Islet precursor cell (in vitro differentiated cells): ENCODE results near the gene MPST.

Source experiments
- DNase-seq: peaks from one replicate; pipeline ENCODE4 v3.0.0-alpha.2; 2018

Gene MPST

DNA sequence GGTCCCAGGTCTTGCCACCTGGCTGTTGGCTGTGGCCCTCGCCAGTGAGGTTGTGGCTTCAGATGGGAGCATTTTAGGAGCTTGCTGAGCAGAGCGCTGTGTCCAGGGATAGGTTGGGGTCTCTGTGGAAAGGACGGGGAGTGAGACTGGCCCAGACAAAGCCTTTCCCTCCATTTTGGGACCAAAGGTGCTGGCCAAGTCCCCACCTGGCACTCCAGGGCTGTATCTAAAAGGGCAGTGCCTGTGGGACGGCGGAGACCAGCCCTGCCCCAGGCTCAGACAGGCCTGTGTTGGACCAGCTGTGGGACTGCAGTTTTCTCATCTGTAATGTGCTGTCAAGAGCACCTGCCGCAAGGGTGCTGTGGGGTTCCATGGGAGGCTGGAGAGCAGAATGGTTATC is 27.0 kb downstream of the MPST start:
- no peak for DNase-seq

- no peak for DNase-seq
Observed at GRCh38 chr22:37047006-37047405, 27.5 kb downstream of the MPST start.

DNA sequence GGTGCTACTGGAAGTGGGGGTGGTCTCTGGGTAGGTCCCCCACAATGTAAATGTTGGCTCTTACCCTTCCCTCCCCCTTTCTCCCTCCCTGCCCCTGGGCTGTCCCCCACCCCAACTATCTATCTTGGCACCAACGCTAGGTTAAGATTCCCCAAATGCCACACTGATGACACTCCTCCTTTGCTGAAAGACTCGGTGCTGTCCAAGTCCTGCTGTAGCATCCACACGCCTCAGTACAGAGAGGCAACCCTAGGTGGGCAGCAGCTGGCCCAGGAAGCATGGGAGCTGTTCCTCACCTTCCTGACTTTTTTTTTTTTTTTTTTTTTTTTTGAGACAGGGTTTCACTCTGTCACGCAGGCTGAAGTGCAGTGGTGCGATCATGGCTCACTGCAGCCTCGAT is 28.6 kb downstream of the MPST start:
- DNase-seq = no peak

GRCh38 chr22:37049224-37049623 is 29.7 kb downstream of the MPST start:
- DNase-seq = no peak

DNA sequence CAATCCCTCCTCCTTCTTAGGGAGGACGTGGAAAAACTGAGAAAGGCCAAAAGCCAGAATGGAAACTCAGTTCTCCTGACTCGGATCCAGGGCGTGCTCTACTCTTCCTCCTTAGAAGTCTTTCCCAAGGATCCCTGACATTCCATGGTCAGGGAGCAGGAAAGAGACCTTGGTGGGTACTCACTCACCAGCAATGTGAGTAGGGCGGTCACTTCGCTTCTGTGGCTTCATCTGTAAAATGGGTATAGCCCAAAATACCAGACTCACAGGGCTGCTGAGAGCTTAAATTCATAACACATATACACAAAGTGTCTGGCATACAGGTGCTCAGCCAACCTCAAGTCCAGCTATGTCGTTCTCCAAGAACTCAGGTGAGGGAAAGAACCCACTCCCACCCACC is 31.4 kb downstream of the MPST start:
- no peak for DNase-seq

DNA sequence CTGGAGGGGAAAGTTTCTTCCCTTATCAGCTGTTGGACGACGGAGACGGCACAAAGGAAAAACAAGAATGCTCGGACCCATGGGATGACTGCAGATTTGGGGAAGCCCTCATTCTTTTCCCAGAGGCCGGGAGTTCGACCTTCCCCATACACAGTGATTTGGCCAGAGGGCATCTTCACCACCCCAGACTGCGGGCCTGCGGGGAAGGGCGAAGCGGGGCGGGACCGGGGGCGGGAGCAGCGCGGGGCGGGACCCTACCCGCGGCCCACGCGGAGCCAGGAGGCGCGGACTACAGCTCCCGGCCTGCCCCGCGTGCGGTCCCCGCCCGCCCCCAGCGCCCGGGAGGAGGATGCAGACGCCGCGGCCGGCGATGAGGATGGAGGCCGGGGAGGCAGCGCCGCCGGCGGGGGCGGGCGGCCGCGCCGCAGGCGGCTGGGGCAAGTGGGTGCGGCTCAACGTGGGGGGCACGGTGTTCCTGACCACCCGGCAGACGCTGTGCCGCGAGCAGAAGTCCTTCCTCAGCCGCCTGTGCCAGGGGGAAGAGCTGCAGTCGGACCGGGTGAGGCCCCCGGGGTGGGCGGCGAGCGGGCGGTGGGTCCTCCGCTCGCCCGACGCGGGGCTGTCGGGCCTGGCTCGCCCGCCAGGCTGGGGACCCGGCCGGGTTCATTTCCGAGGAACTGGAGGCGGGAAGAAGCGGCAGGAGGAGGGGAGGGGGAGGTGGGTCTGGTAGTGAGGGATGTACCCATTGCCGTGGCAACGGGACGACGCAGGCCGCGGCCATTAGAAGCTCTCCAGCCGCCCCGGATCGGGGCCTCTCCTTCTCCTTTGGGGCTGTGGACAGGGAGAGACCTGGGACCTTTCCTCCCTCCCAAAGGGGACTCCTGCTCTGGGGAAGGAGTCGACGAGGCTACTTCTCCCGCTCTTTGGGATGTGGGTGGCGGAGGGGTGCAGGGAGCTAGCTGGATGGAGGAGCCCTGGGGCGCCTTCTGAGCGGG is 32.1 kb downstream of the MPST start, which contains the start of gene KCTD17:
KCTD17 (plus strand) TSS at position 352 of the 995 bp plus-strand sequence; CDS start at position 371, 19 bp downstream.
- peak; percentile 76 for DNase-seq

DNA sequence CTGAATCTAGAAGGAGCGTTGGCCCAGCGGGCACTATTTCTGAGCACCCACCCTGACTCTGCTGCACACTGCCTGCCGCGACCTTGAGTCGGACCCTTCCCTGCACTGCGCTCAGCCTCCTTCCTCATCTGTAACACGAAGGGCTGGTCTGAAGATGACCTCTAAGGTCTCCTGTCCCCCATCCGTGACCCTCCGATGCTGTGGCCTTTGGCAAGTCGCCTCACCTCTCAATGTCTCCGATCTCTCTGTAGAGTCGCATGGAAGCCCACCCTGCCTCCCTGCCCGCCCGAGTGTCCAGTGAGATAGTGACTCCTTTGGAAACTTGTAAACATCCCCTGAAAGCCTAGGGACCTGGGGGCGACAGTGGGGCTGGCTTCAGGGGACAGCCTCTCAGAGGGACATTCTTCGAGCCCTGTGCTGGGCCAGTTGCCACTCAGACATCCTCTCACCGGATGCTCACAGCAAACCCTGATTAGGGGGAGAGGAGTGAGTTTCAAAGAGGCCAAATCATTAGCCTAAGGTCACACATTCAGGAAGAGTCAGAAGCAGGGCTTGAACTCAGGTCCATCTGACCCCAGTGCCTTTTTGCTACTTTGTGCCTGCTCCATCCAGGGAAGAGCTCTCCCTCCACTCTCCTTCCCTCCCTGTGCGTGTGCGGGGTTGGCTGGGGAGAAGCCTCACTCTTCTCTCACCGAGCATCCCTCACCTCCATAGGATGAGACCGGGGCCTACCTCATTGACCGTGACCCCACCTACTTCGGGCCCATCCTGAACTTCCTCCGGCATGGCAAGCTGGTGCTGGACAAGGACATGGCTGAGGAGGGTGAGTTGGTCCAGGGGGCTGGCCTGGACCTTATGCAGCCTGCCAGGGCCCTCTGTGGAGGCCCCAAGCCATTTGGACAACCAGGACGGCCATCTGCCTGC is 33.1 kb downstream of the MPST start:
- no peak for DNase-seq

GRCh38 chr22:37053310-37054055 is 33.9 kb downstream of the MPST start:
- no peak for DNase-seq

DNA sequence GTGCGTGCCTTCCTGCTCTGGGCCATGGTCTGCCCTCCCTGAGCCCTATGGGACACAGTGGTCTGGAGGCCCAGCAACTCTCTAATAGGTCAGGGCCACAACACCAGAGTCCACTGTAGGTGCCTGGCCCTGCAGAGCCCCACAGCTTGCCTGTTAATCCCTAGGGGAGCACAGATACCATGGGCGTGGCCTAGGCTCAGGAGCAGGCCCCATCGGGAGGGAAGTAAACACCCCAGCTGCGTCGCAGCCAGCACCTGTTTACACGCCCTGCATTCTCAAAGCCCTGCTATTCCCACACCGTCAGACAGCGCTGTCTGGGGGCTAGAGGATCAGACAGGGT is 34.5 kb downstream of the MPST start:
- no peak for DNase-seq

DNA sequence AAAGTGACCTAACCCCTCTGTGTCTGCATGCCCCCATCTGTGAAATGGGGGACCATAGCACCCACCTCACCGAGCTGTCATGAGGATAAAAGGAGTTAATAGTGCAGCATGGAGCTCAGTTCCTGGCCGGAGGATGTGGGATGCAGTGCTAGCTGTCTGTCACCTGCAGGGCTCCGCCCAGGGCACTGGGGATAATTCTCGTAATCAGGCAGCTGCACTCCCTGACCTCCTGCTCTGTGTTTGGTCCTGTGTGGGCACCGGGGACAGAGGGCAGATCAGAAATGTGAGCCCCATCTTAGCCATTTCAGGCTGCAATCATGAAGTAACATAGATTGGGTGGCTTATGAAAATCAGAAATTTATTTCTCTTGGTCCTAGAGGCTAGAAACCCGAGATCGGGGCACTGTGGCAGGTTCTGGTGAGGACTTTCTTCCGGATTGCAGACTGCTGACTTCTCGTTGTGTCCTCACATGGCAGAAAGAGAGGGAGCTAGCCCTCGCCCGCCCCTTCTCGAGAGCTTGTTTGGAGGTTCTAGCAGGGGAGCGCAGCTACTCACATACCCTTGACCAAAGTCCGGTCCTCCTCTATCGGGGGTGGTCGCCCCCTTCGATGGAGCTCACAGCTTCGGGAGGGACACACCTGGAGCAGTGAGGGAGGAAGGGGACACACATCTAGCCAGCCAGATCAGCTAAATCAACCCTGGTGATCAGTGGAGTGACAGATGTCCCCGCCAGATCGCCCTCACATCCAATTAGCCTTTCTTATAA is 35.2 kb downstream of the MPST start:
- no peak for DNase-seq

GRCh38 chr22:37056246-37056645 is 36.7 kb downstream of the MPST start:
- no peak for DNase-seq

DNA sequence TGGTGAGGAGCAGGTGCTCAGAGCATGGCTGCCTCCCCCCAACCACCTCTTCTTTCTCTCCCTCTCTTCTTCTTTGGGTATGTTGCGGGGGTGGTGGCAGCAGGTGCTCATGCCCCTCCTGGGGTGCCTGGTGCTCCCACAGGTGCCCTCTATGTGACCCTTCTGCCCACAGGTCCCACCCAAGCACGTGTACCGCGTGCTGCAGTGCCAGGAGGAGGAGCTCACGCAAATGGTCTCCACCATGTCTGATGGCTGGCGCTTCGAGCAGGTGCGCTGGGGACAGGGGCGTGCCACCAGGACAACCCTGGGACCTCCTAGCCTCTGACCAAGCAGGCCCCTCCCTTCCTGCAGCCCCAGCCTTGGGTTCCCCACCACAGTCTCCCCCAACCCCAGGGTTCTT is 37.7 kb downstream of the MPST start:
- DNase-seq = no peak

- DNase-seq = no peak
Observed at GRCh38 chr22:37057796-37058510, 38.4 kb downstream of the MPST start.

DNA sequence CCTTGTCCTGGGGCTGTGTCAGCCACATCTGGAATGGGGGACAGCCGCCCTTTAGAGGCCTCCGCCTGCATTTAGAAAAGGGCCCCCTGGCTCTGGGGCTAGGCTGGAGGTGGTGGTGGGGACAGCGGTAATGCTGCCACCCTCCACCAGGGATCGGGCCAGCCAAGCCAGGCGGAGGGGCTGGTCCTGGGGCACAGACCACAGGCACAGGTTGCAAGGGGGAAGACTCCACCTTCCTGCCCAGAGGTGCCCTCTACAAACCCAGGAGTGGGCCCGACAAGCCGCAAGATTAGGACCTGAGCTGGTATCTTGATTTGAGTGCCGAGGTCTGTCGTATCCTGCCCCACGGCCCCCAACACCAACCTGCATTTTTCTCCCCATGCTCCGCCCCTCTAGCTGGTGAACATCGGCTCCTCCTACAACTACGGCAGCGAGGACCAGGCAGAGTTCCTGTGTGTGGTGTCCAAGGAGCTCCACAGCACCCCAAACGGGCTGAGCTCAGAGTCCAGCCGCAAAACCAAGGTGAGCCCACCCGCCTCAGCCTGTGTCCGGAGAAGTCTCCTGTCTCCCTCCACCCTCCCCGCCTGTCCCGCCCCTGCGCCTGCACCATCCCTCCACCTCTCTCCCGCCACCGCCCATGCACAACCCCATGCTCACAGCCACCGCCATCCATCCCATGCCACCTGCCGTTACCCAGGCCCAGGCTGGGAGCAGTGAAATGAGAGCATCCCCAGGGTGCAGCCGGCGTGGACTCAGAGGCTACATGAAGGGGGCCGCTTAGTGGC is 39.6 kb downstream of the MPST start:
- no peak for DNase-seq

- no peak for DNase-seq
Observed at GRCh38 chr22:37059876-37060449, 40.4 kb downstream of the MPST start.

GRCh38 chr22:37060801-37061610 is 41.5 kb downstream of the MPST start:
- DNase-seq = no peak

DNA sequence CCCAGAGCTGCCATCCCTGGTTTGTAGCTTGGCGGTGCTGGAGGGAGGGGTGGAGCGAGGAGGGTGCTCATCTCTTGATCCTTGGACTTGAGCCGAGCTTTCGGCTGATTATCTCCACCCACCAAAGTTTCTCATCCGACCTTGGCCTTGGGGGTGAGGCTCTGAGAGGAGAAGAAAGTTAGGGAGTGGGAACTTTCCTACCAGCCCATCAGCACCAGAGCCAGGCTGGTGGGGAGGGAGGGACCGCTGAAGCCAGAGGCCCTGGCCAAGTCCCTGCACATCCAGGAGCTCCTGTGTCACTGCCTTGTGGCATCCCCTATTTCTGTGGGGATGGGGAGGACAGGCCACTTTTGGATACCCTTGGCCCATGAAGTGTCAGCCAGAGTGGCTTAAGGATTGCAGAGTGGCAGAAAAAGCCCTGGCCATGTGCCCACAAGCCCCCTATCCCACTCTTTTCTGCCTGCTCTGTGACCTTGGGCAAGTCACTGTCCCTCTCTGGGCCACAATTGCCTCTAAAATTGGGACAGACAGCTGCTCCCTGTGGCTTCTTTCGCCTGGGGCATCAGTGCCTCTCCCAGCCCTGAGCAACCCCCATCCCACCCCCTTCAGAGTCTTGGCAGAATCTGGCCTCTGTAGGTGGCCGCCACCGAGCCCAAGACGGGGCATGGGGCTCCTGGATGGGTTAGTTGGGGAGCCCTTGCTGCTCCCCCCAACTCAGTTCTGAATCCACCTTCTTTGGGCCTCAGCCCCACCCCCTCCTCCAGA is 42.3 kb downstream of the MPST start:
- DNase-seq = no peak

GRCh38 chr22:37062376-37062675 is 42.8 kb downstream of the MPST start:
- DNase-seq = no peak
